IPS-11a (cell line): ENCODE measurements around the gene UQCRFS1.

Source experiments
- H3K4me3 ChIP-seq: one replicate; pipeline ENCODE4 v1.5.1; 2013; ENCODE audit warnings: low read depth, low read length, control low read depth

Gene UQCRFS1

GRCh38 chr19:29170554-29170953 lies 42.4 kb downstream of the UQCRFS1 start:
- no peak overlapping the region for H3K4me3 ChIP-seq

- H3K4me3 ChIP-seq, result no peak overlapping the region
Measured at GRCh38 chr19:29162694-29163093, 50.3 kb downstream of the UQCRFS1 start.

- no peak overlapping the region for H3K4me3 ChIP-seq
Measured at GRCh38 chr19:29155683-29156082, 57.3 kb downstream of the UQCRFS1 start.
